Activated CD8-positive, alpha-beta memory T cell treated with anti-CD3 and anti-CD28 coated beads, Interleukin-2, amount 50 U/mL, for 1 hour (primary cell): ENCODE results near the gene PWWP2A.

Experiments
- DNase-seq: peaks from one replicate; pipeline ENCODE4 v3.0.0-alpha.2; 2020; ENCODE audit errors: extremely low read depth

PWWP2A gene

GRCh38 chr5:160133071-160133917 is 14.0 kb upstream of the PWWP2A start:
- DNase-seq, result no peak

DNA sequence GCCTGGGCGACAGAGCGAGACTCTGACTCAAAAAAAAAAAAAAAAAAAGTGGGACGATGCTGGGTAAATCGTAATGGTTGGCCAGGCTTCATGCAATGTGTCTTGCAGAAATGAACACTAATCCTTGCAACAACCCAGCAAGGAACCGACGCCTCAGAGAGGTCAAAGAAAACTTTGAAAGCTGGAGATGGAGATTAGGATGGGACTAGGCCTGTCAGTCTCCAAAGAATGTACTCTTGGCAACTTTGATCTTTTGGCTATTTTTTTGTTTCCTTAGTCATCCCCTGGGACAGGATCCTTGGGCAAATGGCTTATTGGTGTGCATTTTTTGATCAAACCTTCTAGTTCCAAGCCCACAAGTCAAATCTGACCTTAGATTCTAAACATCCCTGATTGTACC is 10.6 kb upstream of the PWWP2A start:
- no peak for DNase-seq

DNA sequence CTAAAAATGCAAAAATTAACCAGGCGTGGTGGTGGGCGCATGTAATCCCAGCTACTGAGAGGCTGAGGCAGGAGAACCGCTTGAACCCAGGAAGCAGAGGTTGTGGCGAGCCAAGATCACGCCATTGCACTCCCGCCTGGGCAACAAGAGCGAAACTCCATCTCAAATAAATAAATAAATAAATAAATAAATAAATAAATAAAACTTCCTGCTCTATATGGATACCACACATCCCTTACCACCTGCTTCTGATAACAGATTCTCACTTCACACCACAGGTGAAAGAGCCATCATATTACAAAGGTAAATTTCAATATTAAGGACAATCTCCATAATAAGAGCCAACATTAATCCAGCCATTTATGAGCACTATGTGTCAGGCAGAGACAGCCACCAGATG is 9.4 kb upstream of the PWWP2A start:
- no peak for DNase-seq

- DNase-seq, result no peak
Measured at GRCh38 chr5:160119905-160120266, 636 bp upstream of the PWWP2A start.

- no peak for DNase-seq
Measured at GRCh38 chr5:160118349-160119141, 705 bp downstream of the PWWP2A start.

- DNase-seq, result no peak
Measured at GRCh38 chr5:160116991-160117390, 2.3 kb downstream of the PWWP2A start.

GRCh38 chr5:160108124-160108523 is 11.1 kb downstream of the PWWP2A start:
- no peak for DNase-seq

- DNase-seq, result no peak
Measured at GRCh38 chr5:160105686-160106360, 13.4 kb downstream of the PWWP2A start.

DNA sequence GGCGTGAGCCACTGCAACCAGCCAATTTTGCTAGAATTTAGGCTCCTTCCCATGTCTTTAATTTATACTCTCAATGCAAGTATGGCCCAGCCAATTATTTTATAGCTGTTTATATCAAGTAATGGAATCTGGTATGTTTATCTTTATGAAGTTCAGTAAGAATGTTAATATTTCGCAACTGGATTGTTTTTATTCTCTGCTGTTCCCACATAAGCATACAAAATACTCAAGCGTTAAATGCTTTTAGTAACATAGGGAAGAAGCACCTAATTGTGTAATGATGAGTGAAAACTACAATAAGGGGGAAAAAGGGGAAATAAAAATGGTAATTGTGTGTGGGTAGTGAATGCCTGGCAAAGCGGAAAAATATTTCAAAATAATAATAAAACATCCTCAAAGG is 21.3 kb downstream of the PWWP2A start:
- no peak for DNase-seq

GRCh38 chr5:160096178-160096577 is 23.1 kb downstream of the PWWP2A start:
- no peak for DNase-seq

DNA sequence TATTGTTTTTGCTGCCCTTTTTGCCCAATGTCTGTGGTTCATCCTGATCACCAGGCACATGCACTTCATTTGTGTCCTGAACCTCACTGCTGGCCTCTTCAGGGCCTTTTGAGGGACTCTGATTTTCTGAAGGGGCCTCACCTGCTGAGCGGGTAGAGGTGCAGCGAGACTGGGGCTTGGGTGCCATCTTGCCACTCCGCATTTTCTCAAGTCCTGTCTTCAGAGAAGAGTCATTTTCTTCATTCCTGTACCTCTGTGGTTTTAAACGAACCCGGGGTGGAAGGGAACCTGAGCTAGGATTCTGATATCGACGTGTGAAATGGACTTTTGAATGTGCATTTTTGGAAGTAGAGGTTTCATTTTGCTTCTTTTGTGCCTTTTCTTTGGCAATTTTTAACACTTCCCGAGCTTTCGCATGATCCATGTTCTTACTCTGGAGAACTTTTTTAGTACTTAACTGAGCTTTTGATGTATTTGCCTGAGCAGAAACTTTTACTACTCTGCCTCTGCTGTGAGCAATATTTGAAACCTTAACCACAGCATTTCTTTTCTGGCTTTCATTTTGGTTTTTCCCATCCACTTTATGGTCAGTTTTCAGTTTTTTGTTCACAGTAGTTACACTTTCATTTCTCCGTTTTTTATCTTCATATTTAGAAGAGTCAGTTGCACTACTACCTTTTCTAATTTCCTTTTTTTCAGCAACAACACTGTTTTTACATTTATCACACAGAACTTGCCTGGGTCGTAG is 26.1 kb downstream of the PWWP2A start:
- DNase-seq, result no peak

DNA sequence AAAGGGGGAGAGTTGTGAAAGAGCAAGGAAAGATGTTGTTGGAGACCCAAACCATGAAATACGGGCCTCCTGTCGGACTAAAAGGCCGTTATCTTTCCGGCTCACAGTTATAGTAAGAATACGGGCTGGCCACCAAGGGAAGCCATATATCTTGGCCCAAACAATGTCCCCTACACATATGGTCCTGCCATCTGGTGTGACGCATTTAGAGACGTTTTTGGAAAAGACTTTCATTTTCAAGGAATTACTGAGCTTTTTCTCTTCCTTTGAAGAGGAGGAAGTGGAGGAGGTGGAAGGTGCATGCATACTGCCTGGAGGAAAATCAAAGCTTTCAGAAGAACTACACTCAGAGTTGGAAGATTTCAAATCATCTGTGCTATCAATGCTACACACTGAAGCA is 26.7 kb downstream of the PWWP2A start:
- DNase-seq, result no peak

GRCh38 chr5:160090059-160090458 is 29.2 kb downstream of the PWWP2A start:
- no peak for DNase-seq

DNA sequence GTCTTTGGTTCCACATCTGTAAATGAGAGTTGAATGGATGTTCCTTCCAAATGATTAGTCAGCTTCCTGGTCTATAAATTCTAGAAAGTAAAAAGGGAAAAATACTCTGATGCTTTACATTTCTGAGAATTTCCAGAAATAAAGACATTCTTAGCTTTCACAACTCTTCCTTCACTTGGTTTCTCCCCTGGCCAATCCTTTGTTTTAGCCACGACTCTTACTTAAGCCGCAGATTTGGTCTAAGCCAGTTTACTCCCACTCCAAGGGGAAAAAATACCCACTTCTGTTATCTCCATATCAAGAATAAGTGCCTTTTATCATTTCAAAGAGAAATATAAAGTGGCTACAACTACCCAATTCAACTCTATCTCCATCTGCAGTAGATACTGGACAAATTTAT is 29.7 kb downstream of the PWWP2A start:
- DNase-seq, result no peak

DNA sequence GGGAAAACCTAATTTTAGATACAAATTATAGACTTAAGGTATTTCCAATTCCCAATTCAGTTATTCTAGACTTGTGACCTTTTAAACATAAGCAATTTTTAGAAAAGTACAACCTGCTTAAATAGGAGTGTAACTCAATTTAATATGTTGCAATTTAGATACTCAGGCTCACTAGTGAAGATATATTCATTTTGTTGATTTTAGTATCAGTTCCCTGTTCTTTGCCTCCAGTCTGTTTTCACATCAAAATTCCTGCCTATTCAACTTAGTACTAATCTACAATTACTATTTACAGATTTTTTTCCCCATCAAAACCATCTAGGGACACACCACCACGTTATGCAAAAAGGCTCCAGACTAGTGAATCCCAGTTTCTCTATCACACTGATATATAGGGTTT is 30.4 kb downstream of the PWWP2A start:
- DNase-seq, result no peak

GRCh38 chr5:160087199-160087598 is 32.1 kb downstream of the PWWP2A start:
- DNase-seq, result no peak

- DNase-seq, result no peak
Measured at GRCh38 chr5:160084144-160084543, 35.1 kb downstream of the PWWP2A start.

DNA sequence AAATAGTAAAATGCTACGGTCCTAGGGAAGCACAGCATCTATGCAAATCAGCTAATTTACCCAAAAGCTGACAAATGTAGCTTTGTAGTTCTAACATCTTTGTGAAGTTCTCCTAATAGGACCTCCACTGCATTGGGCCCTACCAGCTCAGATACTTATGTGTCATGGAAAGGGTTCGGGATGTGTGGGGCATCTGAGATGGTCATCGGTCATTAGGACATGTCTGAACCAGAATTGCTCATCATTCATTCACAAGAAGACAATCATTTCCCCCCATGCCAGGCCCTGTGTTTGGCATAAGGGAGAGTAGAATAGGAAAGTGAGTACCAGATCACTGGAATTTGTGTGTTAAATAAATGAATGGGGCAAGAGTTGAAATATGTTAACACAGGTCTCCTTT is 35.7 kb downstream of the PWWP2A start:
- DNase-seq, result no peak

DNA sequence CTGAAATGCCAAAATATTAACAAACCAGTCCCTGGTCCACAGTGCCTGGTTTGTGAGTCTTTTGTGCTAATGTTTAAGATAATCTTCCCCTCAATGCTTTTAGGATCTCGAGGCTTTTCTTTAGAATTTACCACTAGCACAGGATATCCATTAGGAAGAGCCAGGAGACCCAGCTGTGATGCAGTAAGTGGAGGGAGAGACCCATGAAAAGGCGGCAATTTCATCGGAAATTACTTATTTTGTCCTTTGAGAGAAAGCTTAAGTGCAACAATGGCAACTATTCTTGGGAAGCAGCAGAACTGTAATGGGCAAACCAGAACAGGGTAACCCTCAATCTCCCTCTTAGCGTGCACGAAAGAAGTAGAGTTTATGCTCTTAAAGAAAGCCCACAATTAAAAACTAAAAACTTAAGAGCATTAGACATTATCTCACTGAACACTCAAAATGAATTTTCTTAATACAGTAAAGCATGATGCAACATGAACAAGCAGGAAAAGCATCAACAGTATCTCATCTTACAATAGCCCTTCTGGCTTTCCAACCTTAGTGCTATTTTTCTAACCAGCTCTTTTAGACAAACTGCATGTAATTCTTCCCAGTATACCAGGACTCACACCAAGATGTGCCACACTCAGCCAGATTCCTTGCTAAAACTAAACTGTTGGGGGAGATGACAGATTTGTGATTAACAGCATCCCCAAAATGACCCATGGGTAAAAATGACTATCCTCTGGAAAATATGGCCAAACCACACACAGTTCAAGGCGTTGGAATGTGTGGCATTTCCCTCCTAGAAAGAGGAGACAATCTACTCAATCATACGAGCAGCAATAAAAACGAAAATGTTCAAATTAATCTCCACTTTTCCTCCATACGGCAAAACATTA is 36.4 kb downstream of the PWWP2A start:
- no peak for DNase-seq

DNA sequence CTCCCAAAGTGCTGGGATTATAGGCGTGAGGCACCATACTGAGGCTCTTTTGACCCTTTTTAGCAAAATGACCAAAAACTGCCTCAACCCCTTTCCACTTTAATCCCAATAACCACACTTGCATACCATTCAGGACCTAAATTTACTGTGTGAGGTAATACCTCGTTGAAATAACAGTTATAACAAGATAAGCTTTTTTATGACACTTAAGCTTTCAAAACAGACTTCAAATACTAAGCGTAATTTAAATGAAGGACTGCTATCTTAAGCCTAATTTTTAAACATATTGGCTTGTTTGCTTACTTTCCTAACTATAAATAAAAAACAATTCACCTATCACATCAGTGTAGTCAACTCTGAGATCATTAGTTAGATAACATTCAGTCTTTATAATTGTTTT is 37.8 kb downstream of the PWWP2A start:
- DNase-seq, result no peak

DNA sequence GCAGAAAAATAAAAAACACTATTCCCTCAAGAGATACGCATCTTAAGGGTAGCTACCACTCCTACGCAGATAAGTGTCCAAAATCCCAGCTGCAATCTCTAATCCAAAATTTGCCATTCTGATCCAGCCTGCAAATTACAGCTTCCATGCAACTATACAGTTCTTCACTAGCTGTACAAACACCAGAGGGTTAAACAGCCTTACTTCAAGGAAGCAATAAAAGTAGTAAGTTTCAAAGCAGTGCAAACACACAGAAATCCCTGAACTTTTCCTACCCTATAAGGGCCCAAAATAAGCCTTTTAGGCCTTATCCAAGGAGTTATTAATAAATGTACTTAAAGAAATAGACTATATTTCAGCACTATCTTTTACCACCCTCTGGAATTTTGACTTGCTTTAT is 39.5 kb downstream of the PWWP2A start:
- DNase-seq, result no peak
